SIG-M5 (cell line): Measurements from ENCODE around the gene PLGRKT.
"Not testable (repeated sequence)": the region's sequence is repeated elsewhere in the genome, so short reads cannot be mapped to it uniquely, and the experiment has no call there.

Experiments
- DNase-seq: peaks from one replicate; lab custom pipeline; 2025; lab: John Stamatoyannopoulos, UW

Gene PLGRKT

GRCh38 chr9:5437254-5438216 is at the start of gene PLGRKT:
Gene PLGRKT, minus strand, starts transcription at chr9:5437925. Its CDS starts 5,948 bp downstream, at chr9:5431977.
- peak; percentile 23 for DNase-seq

- DNase-seq = no peak
These were observed 49.3 kb upstream of the PLGRKT start for GRCh38 chr9:5486988-5487387.

GRCh38 chr9:5485378-5486085 is 47.8 kb upstream of the PLGRKT start:
- DNase-seq = no peak

- DNase-seq = no peak
These were observed 45.6 kb upstream of the PLGRKT start for GRCh38 chr9:5483306-5483705.

- DNase-seq = no peak
These were observed 44.5 kb upstream of the PLGRKT start for GRCh38 chr9:5482194-5482593.

- no peak for DNase-seq
These were observed 43.8 kb upstream of the PLGRKT start for GRCh38 chr9:5481322-5482040.

GRCh38 chr9:5480919-5481318 is 43.2 kb upstream of the PLGRKT start:
- DNase-seq = no peak

GRCh38 chr9:5479994-5480694 is 42.4 kb upstream of the PLGRKT start:
- DNase-seq = no peak

GRCh38 chr9:5478206-5478605 is 40.5 kb upstream of the PLGRKT start:
- no peak for DNase-seq

- DNase-seq = not testable (repeated sequence)
These were observed 37.9 kb upstream of the PLGRKT start for GRCh38 chr9:5475611-5476010.

- no peak for DNase-seq
These were observed 33.1 kb upstream of the PLGRKT start for GRCh38 chr9:5470816-5471215.

GRCh38 chr9:5470122-5470521 is 32.4 kb upstream of the PLGRKT start:
- DNase-seq = no peak

GRCh38 chr9:5468850-5469249 is 31.1 kb upstream of the PLGRKT start:
- no peak for DNase-seq

- no peak for DNase-seq
These were observed 29.0 kb upstream of the PLGRKT start for GRCh38 chr9:5466766-5467165.

GRCh38 chr9:5466005-5466404 is 28.3 kb upstream of the PLGRKT start:
- DNase-seq = no peak

- not testable (repeated sequence) for DNase-seq
These were observed 27.2 kb upstream of the PLGRKT start for GRCh38 chr9:5464831-5465330.

GRCh38 chr9:5460157-5460556 is 22.4 kb upstream of the PLGRKT start:
- DNase-seq = no peak

- no peak for DNase-seq
These were observed 21.6 kb upstream of the PLGRKT start for GRCh38 chr9:5459289-5459829.

- no peak for DNase-seq
These were observed 17.5 kb upstream of the PLGRKT start for GRCh38 chr9:5455181-5455580.

- DNase-seq = no peak
These were observed 15.9 kb upstream of the PLGRKT start for GRCh38 chr9:5453673-5454072.

GRCh38 chr9:5453004-5453403 is 15.3 kb upstream of the PLGRKT start:
- no peak for DNase-seq
